ENCODE results near the gene NYNRIN. TPM values are rescaled to one million over a fixed set of nuclear protein-coding genes. Genes with fewer than 3 reads are reported as not detected.
"Not testable (repeated sequence)": the region's sequence is repeated elsewhere in the genome, so short reads cannot be mapped to it uniquely, and the experiment has no call there.

Gene NYNRIN
- total RNA-seq, 1 donor from 2014 or later, result 0.05 TPM

- DNase-seq (ENCODE audit: low read depth), result peak; percentile 100
Observed at GRCh38 chr14:24442240-24443052, 43.6 kb downstream of the NYNRIN start, which contains the start of gene SDR39U1. Gene SDR39U1 (minus strand): TSS chr14:24442776. CDS start chr14:24442769, 7 bp downstream.

GRCh38 chr14:24443053-24443665 is 44.4 kb downstream of the NYNRIN start:
- peak; percentile 6 for DNase-seq (ENCODE audit: low read depth)

- DNase-seq (ENCODE audit: low read depth), result not testable (repeated sequence)
Observed at GRCh38 chr14:24450828-24451227, 52.0 kb downstream of the NYNRIN start.

GRCh38 chr14:24456980-24457379 is 58.2 kb downstream of the NYNRIN start:
- no peak for DNase-seq (ENCODE audit: low read depth)

GRCh38 chr14:24458736-24459135 is 59.9 kb downstream of the NYNRIN start:
- DNase-seq (ENCODE audit: low read depth), result no peak

- DNase-seq (ENCODE audit: low read depth), result no peak
Observed at GRCh38 chr14:24459331-24459730, 60.5 kb downstream of the NYNRIN start.

- DNase-seq (ENCODE audit: low read depth), result no peak
Observed at GRCh38 chr14:24461336-24461735, 62.5 kb downstream of the NYNRIN start.

- DNase-seq (ENCODE audit: low read depth), result no peak
Observed at GRCh38 chr14:24463017-24463883, 64.4 kb downstream of the NYNRIN start.

- no peak for DNase-seq (ENCODE audit: low read depth)
Observed at GRCh38 chr14:24463884-24464785, 65.3 kb downstream of the NYNRIN start.

GRCh38 chr14:24465368-24465767 is 66.6 kb downstream of the NYNRIN start:
- no peak for DNase-seq (ENCODE audit: low read depth)

GRCh38 chr14:24465805-24466204 is 67.0 kb downstream of the NYNRIN start:
- no peak for DNase-seq (ENCODE audit: low read depth)

Other genes with a start within 250 kb of the NYNRIN start
- gene IRF9, start 237.7 kb upstream of the NYNRIN start, total RNA-seq, result 48.6 and 94.1 TPM in 2 replicates
- 1.1 and 1.6 TPM in 2 replicates for gene REC8, start 226.9 kb upstream of the NYNRIN start, total RNA-seq
- 85.4 and 99.4 TPM in 2 replicates for gene IPO4, start 210.2 kb upstream of the NYNRIN start, total RNA-seq
- 59.5 and 76.3 TPM in 2 replicates for gene TM9SF1, start 203.6 kb upstream of the NYNRIN start, total RNA-seq
- not detected in 2 replicates for gene TSSK4, start 193.3 kb upstream of the NYNRIN start, total RNA-seq
- 42.1 and 49.6 TPM in 2 replicates for gene CHMP4A, start 185.5 kb upstream of the NYNRIN start, total RNA-seq
- gene MDP1, start 182.9 kb upstream of the NYNRIN start, total RNA-seq, result 16.6 and 16.7 TPM in 2 replicates
- gene NEDD8, start 166.6 kb upstream of the NYNRIN start, total RNA-seq, result 196 and 233 TPM in 2 replicates
- gene GMPR2, start 166.1 kb upstream of the NYNRIN start, total RNA-seq, result 60.8 and 90.3 TPM in 2 replicates
- gene TINF2, start 156.4 kb upstream of the NYNRIN start, total RNA-seq, result 39.2 and 48.7 TPM in 2 replicates
- 0.08 and 0.99 TPM in 2 replicates for gene TGM1, start 135.8 kb upstream of the NYNRIN start, total RNA-seq
- 26.3 TPM in 2 replicates for gene RABGGTA, start 127.4 kb upstream of the NYNRIN start, total RNA-seq
- 17.5 and 25.1 TPM in 2 replicates for gene DHRS1, start 99.2 kb upstream of the NYNRIN start, total RNA-seq
- gene NOP9, start 99.2 kb upstream of the NYNRIN start, total RNA-seq, result 27.9 and 28.9 TPM in 2 replicates
- gene CIDEB, start 91.0 kb upstream of the NYNRIN start, total RNA-seq, result not detected in 2 replicates
- 2.7 and 3.2 TPM in 2 replicates for gene LTB4R2, start 88.9 kb upstream of the NYNRIN start, total RNA-seq
- gene LTB4R, start 87.5 kb upstream of the NYNRIN start, total RNA-seq, result 0.67 and 0.68 TPM in 2 replicates
- not detected in 2 replicates for gene ADCY4, start 63.9 kb upstream of the NYNRIN start, total RNA-seq
- not detected in 2 replicates for gene RIPK3, start 59.0 kb upstream of the NYNRIN start, total RNA-seq
- 19.4 and 23.2 TPM in 2 replicates for gene NFATC4, start 30.8 kb upstream of the NYNRIN start, total RNA-seq
- gene CBLN3, start 30.7 kb downstream of the NYNRIN start, total RNA-seq, result 1.0 and 1.2 TPM in 2 replicates
- gene KHNYN, start 31.0 kb downstream of the NYNRIN start, total RNA-seq, result 28.0 and 29.6 TPM in 2 replicates
- 24.2 and 27.5 TPM in 2 replicates for gene SDR39U1, start 43.8 kb downstream of the NYNRIN start, total RNA-seq
- not detected in 2 replicates for gene CMA1, start 109.3 kb downstream of the NYNRIN start, total RNA-seq
- not detected in 2 replicates for gene CTSG, start 177.2 kb downstream of the NYNRIN start, total RNA-seq
- gene GZMH, start 210.7 kb downstream of the NYNRIN start, total RNA-seq, result not detected in 2 replicates
- gene GZMB, start 235.2 kb downstream of the NYNRIN start, total RNA-seq, result not detected in 2 replicates

Data from myocyte (in vitro differentiated cells).